PC-3 (cell line): ENCODE results near the gene YJEFN3. TPM values are rescaled to one million over a fixed set of nuclear protein-coding genes. Genes with fewer than 3 reads are reported as not detected.

Experiments used
- ATAC-seq: fragments of 200-7000 bp; cut with Tn5 transposase; 2 replicates; pipeline ENCODE4 v1.9.1; 2020; ENCODE audit warnings: mild to moderate bottlenecking, moderate library complexity
- BruUV-seq: library from RNA; stranded (reverse); fragments of 400-500 nt; replicated peaks from 2 replicates; lab custom pipeline; 2021; lab: Mats Ljungman, UMichigan
- CTCF ChIA-PET: fragments of 300-600 bp; sonication (Branson Sonifier 250); formaldehyde crosslinking; loops from one replicate; lab custom pipeline; 2022; ENCODE audit warnings: antibody characterized with exemption; lab: Charles Lee
- POLR2A ChIA-PET: fragments of 300-600 bp; sonication (Branson Sonifier 250); formaldehyde crosslinking; loops from one replicate; lab custom pipeline; 2022; ENCODE audit warnings: antibody characterized with exemption; ENCODE audit not compliant: unreplicated experiment; lab: Charles Lee
- DNase-seq: peaks from one replicate; pipeline ENCODE4 v3.0.0-alpha.2; 2015
- H2AFZ ChIP-seq: fragments of 300-600 bp; sonication (generic); 2 replicates; pipeline ENCODE4 v1.6.0; 2016; ENCODE audit warnings: antibody characterized with exemption, low read length
- H3F3A ChIP-seq: fragments of 300-600 bp; sonication (generic); one replicate; pipeline ENCODE4 v1.6.0; 2017; ENCODE audit warnings: antibody characterized with exemption, low read length, control low read depth, mild to moderate bottlenecking; ENCODE audit not compliant: unreplicated experiment
- H3K27ac ChIP-seq: fragments of 300-600 bp; sonication (generic); 2 replicates; pipeline ENCODE4 v1.5.1; 2016; ENCODE audit warnings: mild to moderate bottlenecking, low read length
- H3K27me3 ChIP-seq: fragments of 300-600 bp; sonication (generic); 2 replicates; pipeline ENCODE4 v1.6.1; 2016; ENCODE audit warnings: low read length, mixed read lengths
- H3K36me3 ChIP-seq: fragments of 300-600 bp; sonication (generic); 2 replicates; pipeline ENCODE4 v1.6.1; 2016; ENCODE audit warnings: low read depth, mixed run types, low read length, mixed read lengths
- H3K4me1 ChIP-seq: fragments of 300-600 bp; sonication (generic); 2 replicates; pipeline ENCODE4 v1.5.1; 2016; ENCODE audit warnings: low read length; ENCODE audit not compliant: insufficient read depth
- H3K4me2 ChIP-seq: fragments of 300-600 bp; sonication (generic); 2 replicates; pipeline ENCODE4 v1.6.0; 2016; ENCODE audit warnings: low read length
- H3K4me3 ChIP-seq: fragments of 300-600 bp; sonication (generic); 2 replicates; pipeline ENCODE4 v1.5.1; 2016; ENCODE audit warnings: mild to moderate bottlenecking, low read length, mixed read lengths
- H3K79me2 ChIP-seq: fragments of 300-600 bp; sonication (generic); 2 replicates; pipeline ENCODE4 v1.6.1; 2017; ENCODE audit warnings: low read length, mixed read lengths
- H3K9ac ChIP-seq: fragments of 300-600 bp; sonication (generic); 2 replicates; pipeline ENCODE4 v1.6.0; 2016; ENCODE audit warnings: mild to moderate bottlenecking, low read length
- H3K9me2 ChIP-seq: fragments of 300-600 bp; sonication (generic); replicated peaks from 2 replicates; pipeline ENCODE4 v1.6.1; 2016; ENCODE audit warnings: mixed run types, low read length, mixed read lengths
- H3K9me3 ChIP-seq: fragments of 300-600 bp; sonication (generic); 2 replicates; pipeline ENCODE4 v1.6.1; 2016; ENCODE audit warnings: low read length, mixed read lengths
- H4K20me1 ChIP-seq: fragments of 300-600 bp; sonication (generic); 2 replicates; pipeline ENCODE4 v1.6.1; 2016; ENCODE audit warnings: low read length, mixed read lengths
- EZH2 ChIP-seq: fragments of 300-600 bp; sonication (generic); IDR thresholded peaks from one replicate; pipeline ENCODE4 v1.6.1; 2017; ENCODE audit warnings: antibody characterized with exemption, mild to moderate bottlenecking, low read length; ENCODE audit not compliant: unreplicated experiment
- EZH2phosphoT487 ChIP-seq: fragments of 300-600 bp; sonication (generic); IDR thresholded peaks from 2 replicates; pipeline ENCODE4 v1.6.1; 2018; ENCODE audit warnings: mild to moderate bottlenecking, antibody characterized with exemption, low read length, borderline replicate concordance
- intact Hi-C: fragments of 100-400 bp; cut with micrococcal nuclease; formaldehyde crosslinking; loops from 2 replicates; pipeline ENCODE4 v1.9.0; 2023
- total RNA-seq: library from RNA; depleted of rRNA; stranded (reverse); fragments of >200 nt; gene quantifications from 2 replicates; pipeline ENCODE4 v1.2.3, GENCODE V29; 2014
- TF ChIP-seq, protein P1 (sequence below): fragments of 300-600 bp; sonication (generic); conservative IDR thresholded peaks from 2 replicates; pipeline ENCODE4 v1.5.1; 2017; ENCODE audit warnings: antibody characterized with exemption, low read depth, mild to moderate bottlenecking, low read length

Gene YJEFN3
- total RNA-seq, 1 experiment from 2014 or later: 8.1 TPM

DNA sequence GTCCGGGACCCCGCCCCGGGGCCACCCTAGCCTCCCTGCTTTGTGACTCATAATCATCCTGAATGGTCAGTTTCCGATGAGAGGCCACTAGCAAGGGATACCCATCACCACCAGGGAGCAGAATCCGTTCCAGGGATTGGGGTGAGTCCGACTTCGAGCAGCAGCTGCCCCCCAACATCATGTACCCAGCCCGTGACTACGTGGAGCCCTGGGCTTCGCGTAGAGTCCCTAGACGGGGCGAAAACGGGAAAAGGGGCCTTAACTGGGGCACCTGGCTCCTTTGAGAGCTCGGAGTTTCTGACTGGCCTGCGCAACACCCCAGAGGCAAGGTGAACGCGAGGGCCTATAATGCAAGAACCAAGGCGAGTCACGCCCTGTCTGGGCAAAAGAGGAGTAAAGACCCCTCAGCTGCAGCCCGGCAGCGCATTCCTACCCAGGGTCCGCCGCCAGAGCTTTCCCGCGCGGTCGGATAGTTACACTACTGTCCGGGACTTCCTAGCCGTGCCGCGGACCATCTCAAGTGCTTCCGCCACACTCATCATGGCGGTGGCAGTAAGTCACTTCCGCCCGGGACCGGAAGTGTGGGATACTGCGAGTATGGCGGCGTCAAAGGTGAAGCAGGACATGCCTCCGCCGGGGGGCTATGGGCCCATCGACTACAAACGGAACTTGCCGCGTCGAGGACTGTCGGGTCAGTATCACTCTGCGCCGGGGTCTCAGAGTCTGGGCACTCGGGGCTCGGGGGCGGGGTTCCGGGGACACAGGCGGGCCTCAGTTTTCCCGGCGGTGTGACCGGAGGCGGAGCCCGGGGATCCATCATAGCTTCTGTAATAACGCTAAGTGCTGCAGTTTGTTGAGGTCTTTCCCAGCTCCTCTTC is 12.8 kb upstream of the YJEFN3 start, which contains the start of gene NDUFA13:
TSS of gene NDUFA13 (plus strand) at position 584 of the 878 bp plus-strand sequence. CDS start at position 598, 14 bp downstream.
- ChIA-PET POLR2A (interaction anchor here (0.5 kb wide), 1 partner anchor 97 kb away, joined by 3 read pairs; no protein-coding TSS in a partner anchor), CTCF (no interaction called here)
- no peaks in the 10 kb centered on the region for H4K20me1 ChIP-seq
- peaks cover 7% of the 10 kb centered on the region; the same call in 1 of the 2 replicates for H3K36me3 ChIP-seq
- H3K27ac ChIP-seq: peak within 1 kb of the TSS; percentile 42
- peaks cover 15% of the 10 kb centered on the region; the same call in 1 of the 2 replicates for H3K4me1 ChIP-seq
- H2AFZ ChIP-seq: peak within 1 kb of the TSS; percentile 86
- peak within 1 kb of the TSS; percentile 88 for H3K4me2 ChIP-seq
- ATAC-seq (peak; percentile 90), DNase-seq (peak; percentile 97)
- peak within 1 kb of the TSS; percentile 83 for H3K9ac ChIP-seq
- no peak for TF ChIP-seq EZH2phosphoT487
- TF ChIP-seq, protein P1, sequence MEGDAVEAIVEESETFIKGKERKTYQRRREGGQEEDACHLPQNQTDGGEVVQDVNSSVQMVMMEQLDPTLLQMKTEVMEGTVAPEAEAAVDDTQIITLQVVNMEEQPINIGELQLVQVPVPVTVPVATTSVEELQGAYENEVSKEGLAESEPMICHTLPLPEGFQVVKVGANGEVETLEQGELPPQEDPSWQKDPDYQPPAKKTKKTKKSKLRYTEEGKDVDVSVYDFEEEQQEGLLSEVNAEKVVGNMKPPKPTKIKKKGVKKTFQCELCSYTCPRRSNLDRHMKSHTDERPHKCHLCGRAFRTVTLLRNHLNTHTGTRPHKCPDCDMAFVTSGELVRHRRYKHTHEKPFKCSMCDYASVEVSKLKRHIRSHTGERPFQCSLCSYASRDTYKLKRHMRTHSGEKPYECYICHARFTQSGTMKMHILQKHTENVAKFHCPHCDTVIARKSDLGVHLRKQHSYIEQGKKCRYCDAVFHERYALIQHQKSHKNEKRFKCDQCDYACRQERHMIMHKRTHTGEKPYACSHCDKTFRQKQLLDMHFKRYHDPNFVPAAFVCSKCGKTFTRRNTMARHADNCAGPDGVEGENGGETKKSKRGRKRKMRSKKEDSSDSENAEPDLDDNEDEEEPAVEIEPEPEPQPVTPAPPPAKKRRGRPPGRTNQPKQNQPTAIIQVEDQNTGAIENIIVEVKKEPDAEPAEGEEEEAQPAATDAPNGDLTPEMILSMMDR: peak; percentile 38; the same call in 1 of the 2 replicates
- no peaks in the 10 kb centered on the region for H3K27me3 ChIP-seq
- peak within 1 kb of the TSS; percentile 99 for H3K4me3 ChIP-seq
- no peaks in the 10 kb centered on the region for H3F3A ChIP-seq
- H3K9me2 ChIP-seq: no peaks in the 10 kb centered on the region
- peaks cover 47% of the 10 kb centered on the region for H3K79me2 ChIP-seq
- H3K9me3 ChIP-seq: no peaks in the 10 kb centered on the region
- intact Hi-C loops: no loop called here
- TSS peak; percentile 94 for BruUV-seq

DNA sequence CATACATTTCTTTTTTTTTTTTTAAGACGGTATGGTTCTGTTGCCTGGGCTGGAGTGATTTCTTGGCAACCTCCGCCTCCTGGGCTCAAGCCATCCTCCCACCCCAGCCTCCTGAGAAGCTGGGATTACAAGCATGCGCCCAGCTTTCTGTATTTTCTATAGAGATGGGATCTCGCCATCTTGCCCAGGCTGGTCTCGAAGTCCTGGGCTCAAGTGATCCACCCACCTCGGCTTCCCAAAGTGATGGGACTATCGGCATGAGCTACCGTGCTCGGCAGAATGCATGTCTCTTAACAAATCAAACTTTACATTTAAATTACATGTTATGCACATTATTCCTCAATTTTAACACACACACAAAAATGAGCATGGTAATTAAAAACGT is 11.5 kb upstream of the YJEFN3 start:
- H2AFZ ChIP-seq: no peak overlapping the region
- H3K27ac ChIP-seq: no peak overlapping the region
- ChIA-PET POLR2A (no interaction called here), CTCF (no interaction called here)
- no peaks in the 10 kb centered on the region for H3F3A ChIP-seq
- TF ChIP-seq, protein P1: no peak
- no peak for TF ChIP-seq EZH2phosphoT487
- no peaks in the 10 kb centered on the region for H3K9me3 ChIP-seq
- H3K9me2 ChIP-seq: no peaks in the 10 kb centered on the region
- TSS peak; percentile 57 for BruUV-seq
- H3K4me3 ChIP-seq: peak overlapping the region; percentile 99
- H3K9ac ChIP-seq: peak overlapping the region; percentile 83; the same call in 1 of the 2 replicates
- ATAC-seq (no peak), DNase-seq (no peak)
- H3K27me3 ChIP-seq: no peaks in the 10 kb centered on the region
- H3K4me1 ChIP-seq: peaks cover 15% of the 10 kb centered on the region; the same call in 1 of the 2 replicates
- peak overlapping the region; percentile 88 for H3K4me2 ChIP-seq
- peaks cover 60% of the 10 kb centered on the region for H3K79me2 ChIP-seq
- no peaks in the 10 kb centered on the region for H4K20me1 ChIP-seq
- peaks cover 7% of the 10 kb centered on the region; the same call in 1 of the 2 replicates for H3K36me3 ChIP-seq
- intact Hi-C loops: no loop called here

DNA sequence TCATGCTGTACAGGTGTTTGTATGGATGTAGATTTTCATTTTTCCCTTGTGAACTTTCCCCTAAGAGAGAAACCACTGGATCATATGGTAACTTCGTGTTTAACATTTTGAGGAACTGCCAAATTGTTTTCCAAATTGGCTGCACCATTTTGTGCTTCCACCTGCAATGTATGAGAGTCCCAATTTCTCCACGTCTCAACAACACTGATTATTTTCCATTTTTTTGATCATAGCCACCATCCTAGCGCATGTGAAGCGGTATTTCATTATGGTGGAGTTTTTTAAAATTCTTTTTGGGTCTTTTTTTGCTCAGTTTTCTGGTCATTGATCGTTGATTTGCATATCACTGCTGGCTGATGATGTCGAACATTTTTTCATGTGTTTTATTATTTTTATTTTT is 7.7 kb upstream of the YJEFN3 start:
- no peaks in the 10 kb centered on the region for H3K27me3 ChIP-seq
- no peak overlapping the region for H3K4me2 ChIP-seq
- no peaks in the 10 kb centered on the region for H3F3A ChIP-seq
- ATAC-seq (no peak), DNase-seq (no peak)
- no peaks in the 10 kb centered on the region for H3K9me3 ChIP-seq
- H3K36me3 ChIP-seq: peaks cover 12% of the 10 kb centered on the region; the same call in 1 of the 2 replicates
- no peak overlapping the region for H2AFZ ChIP-seq
- no peaks in the 10 kb centered on the region for H3K9me2 ChIP-seq
- TF ChIP-seq EZH2: no peak
- no peak for TF ChIP-seq EZH2phosphoT487
- TF ChIP-seq, protein P1: no peak
- 0 out of 2 replicates have a peak, but pooled peaks cover 5% of the 10 kb centered on the region for H4K20me1 ChIP-seq
- H3K79me2 ChIP-seq: peaks cover 88% of the 10 kb centered on the region
- no TSS peak for BruUV-seq
- intact Hi-C loops: no loop called here
- ChIA-PET CTCF (no interaction called here), POLR2A (no interaction called here)
- no peak overlapping the region for H3K27ac ChIP-seq
- H3K4me1 ChIP-seq: peaks cover 9% of the 10 kb centered on the region; the same call in 1 of the 2 replicates
- no peak overlapping the region for H3K9ac ChIP-seq
- no peak overlapping the region for H3K4me3 ChIP-seq
